Measurements from ENCODE around the gene PCMT1.
"Not testable (repeated sequence)": the region's sequence is repeated elsewhere in the genome, so short reads cannot be mapped to it uniquely, and the experiment has no call there.

The PCMT1 gene

DNA sequence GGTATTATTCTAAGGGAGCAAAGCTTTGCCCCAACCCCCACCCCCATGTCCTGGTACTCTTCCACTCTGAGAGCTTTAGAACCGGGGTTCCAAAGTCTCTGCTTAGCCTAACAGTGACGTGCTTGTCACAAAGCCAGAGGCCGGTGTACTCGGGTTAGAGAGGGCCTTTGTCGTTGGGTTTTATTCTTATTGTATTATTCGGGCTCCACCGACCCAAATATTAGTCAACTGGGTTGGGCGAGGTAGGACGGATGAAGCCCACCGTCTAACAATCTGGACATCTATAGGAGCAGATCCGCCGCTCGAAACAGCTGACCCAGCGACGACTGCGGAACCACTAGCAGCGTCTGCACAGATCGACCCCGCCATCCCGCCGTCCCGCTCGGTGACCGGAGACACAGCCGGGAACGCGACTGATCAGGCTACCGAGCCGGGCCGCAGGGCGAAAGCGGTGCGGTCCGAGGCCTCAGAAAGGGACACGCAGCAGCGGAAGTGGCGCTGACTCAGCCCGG is 403 bp upstream of the PCMT1 start:
- FAIRE-seq; DNase-seq (ENCODE audit: insufficient read length, low spot score): not testable (repeated sequence)

DNA sequence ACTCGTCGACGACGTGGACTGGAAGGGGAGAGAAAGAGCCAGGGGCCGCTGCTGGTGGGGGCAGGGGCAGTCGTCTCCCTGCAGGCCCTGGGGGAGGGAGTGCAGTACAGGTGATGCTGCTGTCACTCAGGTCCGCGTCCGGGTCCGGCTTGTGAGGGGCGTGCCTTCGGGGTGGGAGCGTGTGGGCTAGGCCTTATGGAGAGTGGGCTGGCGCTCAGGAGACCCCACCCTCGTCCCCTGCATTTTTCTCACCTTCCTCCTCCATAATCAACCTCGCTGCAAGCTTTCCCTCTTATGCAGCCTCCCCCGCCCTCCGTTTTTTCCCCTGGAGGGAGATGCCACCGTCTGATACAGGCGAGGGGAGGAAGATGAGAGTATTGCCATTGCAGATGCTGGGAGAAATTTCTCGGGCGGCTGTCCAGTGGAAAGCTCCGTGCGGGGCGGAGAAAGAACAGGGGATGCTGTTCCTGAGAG is 632 bp downstream of the PCMT1 start:
- FAIRE-seq (no peak), DNase-seq (ENCODE audit: insufficient read length, low spot score) (peak; percentile 58)

DNA sequence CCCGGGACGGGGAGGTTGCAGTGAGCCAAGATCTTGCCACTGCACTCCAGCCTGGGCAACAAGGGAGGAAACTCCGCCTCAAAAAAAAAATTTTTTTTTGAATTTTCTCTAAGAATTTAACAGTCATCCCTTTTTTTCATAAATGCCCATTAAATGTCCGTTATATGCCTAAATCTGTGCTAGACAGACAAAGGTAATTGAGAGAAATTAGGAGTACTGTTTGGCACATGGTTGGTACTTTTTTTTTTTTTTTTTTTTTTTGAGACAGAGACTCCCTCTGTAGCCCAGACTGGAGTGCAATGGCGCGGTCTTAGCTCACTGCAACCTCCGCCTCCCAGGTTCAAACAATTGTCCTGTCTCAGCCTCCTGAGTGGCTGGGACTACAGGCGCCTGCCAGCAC is 1.7 kb downstream of the PCMT1 start:
- FAIRE-seq: no peak

DNA sequence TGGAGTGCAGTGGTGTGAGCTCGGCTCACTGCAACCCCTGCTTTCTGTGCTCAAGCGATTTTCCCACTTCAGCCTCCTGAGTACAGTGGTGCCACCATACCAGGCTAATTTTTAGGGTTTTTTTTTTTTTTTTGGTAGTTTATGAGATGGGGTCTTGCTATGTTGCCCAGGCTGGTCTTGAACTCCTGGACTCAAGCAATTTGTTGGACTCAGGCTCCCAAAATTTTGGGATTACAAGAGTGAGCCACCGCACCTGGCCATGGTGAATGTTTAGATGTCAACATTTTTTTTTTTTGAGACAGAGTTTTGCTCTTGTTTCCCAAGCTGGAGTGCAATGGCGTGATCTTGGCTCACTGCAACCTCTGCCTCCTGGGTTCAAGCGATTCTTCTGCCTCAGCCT is 2.4 kb downstream of the PCMT1 start:
- DNase-seq (ENCODE audit: insufficient read length, low spot score); FAIRE-seq: not testable (repeated sequence)

More for the DNA sequence above, 1.7 kb downstream of the PCMT1 start:
- no peak for DNase-seq (ENCODE audit: insufficient read length, low spot score)

DNA sequence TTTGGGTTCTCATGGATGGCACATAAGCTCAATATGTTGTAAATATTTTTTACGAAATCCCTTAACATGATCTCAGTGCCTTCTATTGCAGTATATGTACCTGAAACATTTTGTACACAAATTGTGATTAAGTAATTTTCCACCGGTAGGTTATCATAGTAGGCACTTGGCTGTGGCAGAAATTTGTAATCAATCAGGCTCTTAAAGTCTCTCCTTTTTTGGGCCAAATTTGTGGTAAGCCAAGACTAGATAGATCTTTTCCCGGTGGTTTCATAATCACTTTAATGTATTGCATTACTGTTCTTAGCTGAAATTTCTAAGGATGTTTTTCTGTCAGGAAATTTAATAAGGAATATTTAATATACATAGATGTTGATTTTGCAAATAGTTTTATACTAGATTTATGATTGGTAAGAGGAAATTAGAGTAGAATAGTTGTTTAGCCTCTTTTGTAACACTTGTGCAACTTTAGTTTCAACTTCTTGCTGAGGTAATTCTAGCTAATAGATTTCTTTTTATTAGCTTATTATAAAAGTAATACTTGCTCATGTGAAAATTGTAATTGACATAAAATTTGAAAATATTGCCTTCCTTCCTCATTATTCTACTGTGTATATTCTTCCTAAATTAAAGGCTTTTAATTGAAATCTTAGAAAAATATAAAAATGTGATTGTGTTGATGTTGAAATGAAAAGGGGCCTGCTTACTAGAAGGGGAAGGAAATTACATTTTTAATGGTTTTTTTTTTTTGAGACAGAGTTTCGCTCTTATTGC is 3.2 kb downstream of the PCMT1 start:
- DNase-seq (ENCODE audit: insufficient read length, low spot score) (no peak), FAIRE-seq (no peak)

DNA sequence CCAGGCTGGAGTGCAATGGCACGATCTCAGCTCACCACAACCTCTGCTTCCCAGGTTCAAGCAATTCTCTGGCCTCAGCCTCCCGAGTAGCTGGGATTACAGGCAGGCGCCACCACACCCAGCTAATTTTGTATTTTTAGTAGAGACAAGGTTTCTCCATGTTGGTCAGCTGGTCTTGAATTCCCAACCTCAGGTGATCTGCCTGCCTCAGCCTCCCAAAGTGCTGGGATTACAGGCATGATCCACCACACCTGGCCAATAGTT is 3.8 kb downstream of the PCMT1 start:
- DNase-seq (ENCODE audit: insufficient read length, low spot score); FAIRE-seq: not testable (repeated sequence)

DNA sequence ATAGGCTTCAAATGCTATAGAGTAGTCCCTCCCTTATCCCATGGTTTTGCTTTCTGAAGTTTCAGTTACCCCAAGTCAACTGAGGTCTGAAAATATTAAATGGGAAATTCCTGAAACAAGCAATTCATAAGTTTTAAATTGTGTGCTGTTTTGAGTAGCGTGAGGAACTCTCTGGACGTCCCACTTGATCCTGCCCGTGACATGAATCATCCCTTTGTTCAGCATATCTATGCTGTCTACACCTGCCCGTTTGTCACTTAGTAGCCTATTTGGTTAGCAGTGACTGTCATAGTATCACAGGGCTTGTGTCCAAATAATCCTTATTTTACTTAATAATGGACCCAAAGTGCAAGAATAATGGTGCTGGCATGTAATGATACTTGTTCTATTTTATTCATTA is 5.0 kb downstream of the PCMT1 start:
- DNase-seq (ENCODE audit: insufficient read length, low spot score): no peak
- no peak for FAIRE-seq

DNA sequence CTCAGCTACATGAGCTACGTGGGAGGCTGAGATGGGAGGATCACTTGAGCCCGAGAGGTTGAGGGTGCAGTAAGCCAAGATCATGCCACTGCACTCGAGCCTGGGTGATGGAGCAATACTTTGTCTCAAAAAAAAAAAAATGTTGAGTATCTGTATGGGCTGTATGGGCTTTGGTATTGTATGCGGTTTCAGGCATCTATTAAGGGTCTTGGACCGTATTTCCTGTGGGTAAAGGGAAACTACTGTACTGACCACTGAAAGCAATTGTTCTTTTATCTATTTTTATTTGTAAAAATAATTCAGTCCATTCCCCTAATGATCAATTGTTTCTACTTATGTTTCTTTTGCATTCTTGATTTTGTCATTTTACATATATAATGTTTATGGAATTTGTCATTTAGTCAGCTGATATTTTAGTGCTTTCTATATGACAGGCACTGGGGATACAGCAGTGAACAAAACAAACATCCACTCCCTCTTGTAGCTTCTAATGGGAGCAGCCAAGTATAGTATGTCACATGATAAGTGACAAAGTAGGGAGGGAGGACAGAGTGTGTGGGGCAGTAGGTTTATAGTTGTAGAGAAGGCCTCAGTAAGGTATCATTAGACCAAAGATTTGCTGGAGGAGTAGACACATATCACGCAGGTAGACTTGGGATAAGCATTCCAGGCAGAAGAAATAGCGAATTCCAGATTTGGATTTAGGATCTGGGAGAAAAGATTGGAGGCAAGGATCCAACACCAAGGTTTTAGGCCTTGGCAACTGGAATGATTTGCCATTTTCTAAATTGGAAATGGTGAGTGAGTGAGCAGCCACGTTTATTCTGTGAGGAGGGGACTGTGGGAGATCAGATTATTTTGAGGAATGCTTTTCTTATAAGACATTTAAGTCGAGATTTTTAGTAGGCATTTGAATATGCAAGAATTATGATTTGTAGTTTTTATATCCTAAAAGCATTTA is 6.0 kb downstream of the PCMT1 start:
- DNase-seq (ENCODE audit: insufficient read length, low spot score) (no peak), FAIRE-seq (no peak)

DNA sequence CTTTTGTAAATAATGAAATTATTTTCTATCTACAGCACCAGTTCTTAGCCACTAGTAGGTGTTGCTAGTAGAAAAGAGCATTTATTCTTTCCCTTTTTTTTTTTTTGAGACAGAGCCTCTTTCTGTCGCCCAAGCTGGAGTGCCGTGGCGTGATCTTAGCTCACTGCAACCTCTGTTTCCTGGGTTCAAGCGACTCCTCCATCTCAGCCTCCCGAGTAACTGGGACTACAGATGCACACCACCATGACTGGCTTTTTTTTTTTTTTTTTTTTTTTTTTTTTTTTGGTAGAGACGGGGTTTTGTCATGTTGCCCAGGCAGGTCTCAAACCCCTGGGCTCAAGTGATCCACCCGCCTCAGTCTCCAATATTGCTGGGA is 6.7 kb downstream of the PCMT1 start:
- DNase-seq (ENCODE audit: insufficient read length, low spot score) (no peak), FAIRE-seq (no peak)

DNA sequence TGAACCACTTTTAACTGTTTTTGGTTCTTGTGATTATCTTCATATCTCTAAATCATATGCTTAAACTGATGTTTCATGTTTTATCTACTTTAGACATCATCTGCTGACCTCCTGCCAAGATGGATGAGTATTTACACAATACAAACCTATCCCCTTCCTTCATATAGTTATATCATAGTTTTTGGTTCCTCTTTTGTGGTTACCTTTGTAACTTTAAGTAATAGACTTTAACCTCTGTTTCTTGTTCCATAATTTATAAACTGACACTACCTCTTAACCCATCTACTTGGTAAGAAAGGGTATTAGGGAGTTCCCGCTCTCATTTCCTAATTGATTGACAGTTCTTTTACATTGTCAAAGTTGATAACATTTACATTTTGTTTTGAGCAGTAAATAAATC is 11.9 kb downstream of the PCMT1 start:
- FAIRE-seq (no peak), DNase-seq (ENCODE audit: insufficient read length, low spot score) (no peak)

DNA sequence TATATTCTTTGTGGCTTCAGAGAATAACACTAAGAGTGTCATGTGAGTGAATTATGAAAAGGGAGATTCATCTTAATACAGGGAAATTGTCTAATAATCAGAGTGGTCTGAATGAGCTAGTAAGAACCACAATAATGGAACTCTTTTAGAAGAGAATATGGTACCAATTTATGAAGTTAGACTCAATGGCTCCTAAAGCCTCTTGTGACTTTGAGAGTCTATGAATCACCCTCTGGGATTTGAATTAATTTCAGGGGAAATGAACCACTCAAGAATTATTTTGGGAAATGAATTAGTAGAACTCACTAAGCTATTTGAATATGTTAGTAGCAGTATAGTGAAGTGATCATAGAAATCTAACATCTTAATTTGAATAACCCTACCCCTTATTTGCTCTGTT is 14.3 kb downstream of the PCMT1 start:
- no peak for DNase-seq (ENCODE audit: insufficient read length, low spot score)
- FAIRE-seq: no peak

DNA sequence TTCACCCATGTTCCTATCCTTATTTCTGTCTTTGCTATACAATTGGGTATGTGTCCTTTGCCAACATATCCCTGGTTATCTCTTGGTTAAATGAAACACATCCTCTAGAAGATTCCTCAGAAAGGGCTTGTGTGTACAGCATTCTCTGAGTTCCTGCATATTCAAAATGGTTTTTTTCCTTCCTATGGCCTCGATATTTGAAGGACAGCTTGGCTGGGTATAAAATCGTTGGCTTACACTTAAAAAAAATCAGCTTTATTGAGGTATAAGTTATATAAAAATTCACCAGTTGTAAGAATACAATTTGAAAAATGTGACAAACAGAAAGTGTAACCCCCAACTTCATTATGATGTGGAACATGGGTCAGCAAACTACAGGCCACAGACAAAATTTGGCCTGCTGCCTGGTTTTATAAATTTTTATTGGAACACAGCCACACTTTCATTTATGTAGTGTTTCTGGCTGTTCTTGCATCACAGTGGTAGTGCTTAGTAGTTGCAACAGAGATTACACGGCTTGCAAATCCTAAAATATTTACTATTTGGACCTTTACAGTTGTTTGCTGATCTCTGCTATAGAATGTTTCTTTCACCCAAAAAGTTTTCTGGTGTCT is 16.7 kb downstream of the PCMT1 start:
- DNase-seq (ENCODE audit: insufficient read length, low spot score) (no peak), FAIRE-seq (no peak)

DNA sequence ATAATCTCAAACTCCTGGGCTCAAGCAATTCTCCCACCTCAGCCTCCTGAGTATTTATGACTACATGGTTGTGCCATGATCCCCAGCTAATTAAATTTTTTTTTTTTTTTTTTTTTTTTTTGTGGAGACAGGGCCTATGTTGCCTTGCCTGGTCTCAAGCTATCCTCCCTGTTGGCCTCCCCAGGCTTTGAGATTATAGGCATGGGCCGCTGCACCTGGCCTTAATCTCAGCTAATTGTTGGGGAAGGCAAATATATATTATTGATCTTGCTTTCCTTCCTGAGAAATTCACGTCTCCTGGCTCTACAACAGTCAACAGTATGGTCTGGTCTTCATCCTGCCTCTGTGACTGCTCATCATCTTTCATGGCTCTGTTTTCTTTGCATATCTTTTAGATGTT is 20.1 kb downstream of the PCMT1 start:
- DNase-seq (ENCODE audit: insufficient read length, low spot score): no peak
- no peak for FAIRE-seq

DNA sequence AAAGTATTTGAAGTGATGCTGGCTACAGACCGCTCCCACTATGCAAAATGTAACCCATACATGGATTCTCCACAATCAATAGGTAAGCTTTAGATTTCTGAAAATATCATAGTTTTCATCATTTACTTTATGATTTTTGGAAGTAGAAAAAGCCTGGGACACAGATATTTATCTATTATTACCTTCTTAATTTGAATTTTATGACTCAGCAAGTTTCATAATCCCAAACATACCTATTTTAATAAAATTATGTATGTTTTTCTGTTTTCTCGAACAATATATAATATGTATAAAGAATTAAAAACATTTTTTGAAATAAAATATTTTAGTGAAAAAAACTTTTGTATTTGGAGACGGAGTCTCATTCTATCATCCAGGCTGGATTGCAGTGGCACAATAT is 21.6 kb downstream of the PCMT1 start:
- no peak for DNase-seq (ENCODE audit: insufficient read length, low spot score)
- no peak for FAIRE-seq

DNA sequence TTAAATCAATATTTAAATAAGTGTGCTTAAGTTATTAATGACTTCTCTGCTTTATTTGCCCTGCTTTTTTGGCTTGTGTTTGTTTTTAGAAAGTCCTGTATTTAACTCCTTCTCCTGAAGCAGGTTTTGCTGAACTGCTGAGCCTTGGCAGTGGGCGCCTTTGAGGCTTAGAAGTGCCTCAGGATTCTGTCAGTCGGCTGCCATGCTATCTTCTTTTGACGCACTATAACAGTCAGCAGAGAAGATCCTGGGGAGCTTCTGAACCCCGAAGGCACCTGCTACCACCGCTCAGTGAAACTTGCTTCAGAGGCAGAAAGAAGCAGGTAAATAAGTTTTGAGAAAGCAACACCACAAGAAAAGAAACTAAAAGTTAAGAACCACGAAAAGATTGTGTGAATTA is 22.4 kb downstream of the PCMT1 start:
- DNase-seq (ENCODE audit: insufficient read length, low spot score): no peak

DNA sequence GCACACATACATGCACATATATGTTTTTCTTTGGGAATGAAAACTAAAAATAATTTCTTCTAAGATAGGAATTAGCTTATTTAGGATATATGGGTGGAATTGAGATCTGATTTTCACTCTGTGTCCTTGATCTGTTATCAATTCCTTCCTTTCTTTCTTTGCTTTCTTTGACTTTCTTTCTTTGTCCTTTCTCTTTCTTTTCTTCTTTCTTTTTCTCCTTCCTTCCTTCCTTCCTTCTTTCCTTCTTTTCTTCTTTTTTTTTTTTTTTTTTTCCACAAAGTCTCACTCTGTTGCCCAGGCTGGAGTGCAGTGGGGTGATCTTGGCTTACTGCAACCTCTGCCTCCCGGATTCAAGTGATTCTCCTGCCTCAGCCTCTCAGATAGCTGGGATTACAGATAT is 28.1 kb downstream of the PCMT1 start:
- DNase-seq (ENCODE audit: insufficient read length, low spot score) (no peak), FAIRE-seq (no peak)

More for the DNA sequence above, 22.4 kb downstream of the PCMT1 start:
- FAIRE-seq: no peak

DNA sequence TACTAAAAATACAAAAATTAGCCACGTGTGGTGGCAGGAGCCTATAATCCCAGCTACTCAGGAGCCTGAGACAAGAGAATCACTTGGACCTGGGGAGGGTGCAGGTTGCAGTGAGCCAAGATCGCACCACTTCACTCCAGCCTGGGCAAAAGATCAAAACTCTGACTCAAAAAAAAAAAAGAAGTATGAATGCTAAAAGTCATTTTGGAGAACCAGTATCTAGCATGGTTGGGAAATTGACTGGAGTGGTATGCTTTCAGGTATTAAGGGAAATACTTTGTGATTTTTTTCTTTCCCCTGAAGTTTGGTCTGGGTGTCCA is 30.1 kb downstream of the PCMT1 start:
- no peak for FAIRE-seq
- DNase-seq (ENCODE audit: insufficient read length, low spot score): no peak

DNA sequence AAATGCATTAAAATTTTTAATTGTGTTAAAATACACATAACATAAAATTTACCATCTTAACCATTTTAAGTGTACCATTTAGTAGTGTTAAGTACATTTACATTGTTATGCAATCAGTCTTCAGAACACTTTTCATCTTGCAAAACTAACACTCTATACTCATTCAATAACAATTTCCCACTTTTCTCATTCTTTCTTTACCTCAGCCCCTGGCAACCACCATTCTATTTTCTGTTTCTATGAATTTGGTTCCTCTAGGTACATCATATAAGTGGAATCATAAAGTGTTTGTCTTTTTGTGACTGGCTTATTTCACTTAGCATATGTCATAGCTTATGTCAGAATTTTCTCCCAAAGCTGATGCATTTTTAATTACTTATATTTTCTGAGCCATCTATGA is 32.2 kb downstream of the PCMT1 start:
- DNase-seq (ENCODE audit: insufficient read length, low spot score) (no peak), FAIRE-seq (no peak)

DNA sequence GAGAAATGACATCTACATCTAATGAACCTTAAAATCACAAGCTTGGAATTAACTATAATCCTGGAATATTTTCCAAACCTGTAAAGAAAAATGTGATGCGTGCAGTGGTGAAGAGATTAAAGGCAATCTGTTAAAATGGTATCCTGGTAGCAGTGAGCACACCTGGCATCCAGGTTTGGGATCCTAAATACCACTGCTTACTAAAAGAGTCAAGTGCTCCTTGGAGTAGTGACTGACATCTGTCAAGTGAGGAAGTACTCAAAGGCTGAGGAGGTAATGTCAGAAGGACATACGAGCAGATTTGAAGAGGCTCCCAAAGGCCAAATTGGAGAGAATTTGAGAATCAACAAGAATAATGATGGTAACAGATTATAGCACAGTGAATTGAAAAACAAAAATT is 32.8 kb downstream of the PCMT1 start:
- DNase-seq (ENCODE audit: insufficient read length, low spot score) (no peak), FAIRE-seq (no peak)

DNA sequence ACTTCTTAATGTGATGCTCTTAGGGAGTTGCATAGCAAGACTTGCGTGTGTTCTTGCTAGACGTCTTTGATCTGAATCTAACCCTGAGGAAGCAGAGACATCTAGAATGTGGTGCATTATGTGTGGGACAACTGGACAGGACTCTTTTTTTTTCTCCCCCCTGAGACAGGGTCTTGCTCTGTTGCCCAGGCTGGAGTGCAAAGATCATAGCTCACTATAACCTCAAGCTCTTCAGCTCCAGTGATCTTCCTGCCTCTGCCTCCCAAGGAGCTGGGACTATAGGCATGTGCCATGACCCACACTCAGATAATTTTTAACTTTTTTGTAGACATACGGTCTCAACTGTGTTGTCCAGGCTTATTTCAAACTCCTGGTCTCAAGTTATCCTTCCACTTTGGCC is 34.0 kb downstream of the PCMT1 start:
- DNase-seq (ENCODE audit: insufficient read length, low spot score) (no peak), FAIRE-seq (no peak)

DNA sequence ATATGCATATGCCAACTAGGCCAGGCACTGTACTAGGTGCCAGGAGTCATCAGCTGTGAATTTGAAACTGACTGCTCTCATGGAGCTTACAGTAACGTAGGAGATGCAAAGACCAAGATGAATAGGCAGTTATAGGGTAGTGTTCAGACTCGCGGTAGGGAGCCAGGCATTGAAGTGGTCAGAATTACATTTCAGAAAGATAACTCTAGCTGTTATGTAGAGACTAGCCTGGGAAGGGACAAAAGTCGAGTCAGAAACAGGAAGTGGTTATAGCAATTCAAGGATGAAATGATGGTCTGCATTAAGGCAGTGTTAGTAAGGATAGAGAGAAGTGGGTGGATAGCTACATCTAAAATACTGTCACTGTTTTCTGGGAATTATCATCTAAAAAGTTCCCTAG is 56.6 kb downstream of the PCMT1 start:
- DNase-seq (ENCODE audit: insufficient read length, low spot score): no peak
- no peak for FAIRE-seq

DNA sequence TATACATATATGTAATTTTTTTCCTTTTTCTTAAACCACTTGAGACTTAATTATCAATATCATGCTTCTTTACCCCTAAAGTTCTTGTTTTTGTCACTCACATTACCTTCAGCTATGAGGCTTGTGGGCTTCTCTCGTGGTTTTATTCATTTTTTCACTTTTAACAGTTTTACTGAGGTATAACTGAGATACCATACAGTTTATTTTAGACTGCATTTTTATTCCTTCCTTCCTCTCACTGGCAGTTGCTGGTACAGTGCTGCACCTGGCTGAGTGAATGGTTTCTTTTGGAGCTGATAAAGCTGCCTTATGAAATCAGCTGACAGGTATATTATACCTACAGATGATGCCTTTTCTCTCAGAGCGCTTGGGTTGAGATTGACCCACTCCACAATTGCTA is 60.3 kb downstream of the PCMT1 start:
- FAIRE-seq (no peak), DNase-seq (ENCODE audit: insufficient read length, low spot score) (no peak)
